EH (cell line): Measurements from ENCODE around the gene ALKAL2.
A peak's percentile ranks its signal among the peaks of the same experiment; 100 is the strongest.
"Not testable (repeated sequence)": the region's sequence is repeated elsewhere in the genome, so short reads cannot be mapped to it uniquely, and the experiment has no call there.

Source experiments
- DNase-seq: peaks from one replicate; pipeline ENCODE4 v3.0.0-alpha.2; 2015; ENCODE audit warnings: low read depth

ALKAL2 gene, protein sequence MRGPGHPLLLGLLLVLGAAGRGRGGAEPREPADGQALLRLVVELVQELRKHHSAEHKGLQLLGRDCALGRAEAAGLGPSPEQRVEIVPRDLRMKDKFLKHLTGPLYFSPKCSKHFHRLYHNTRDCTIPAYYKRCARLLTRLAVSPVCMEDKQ

DNA sequence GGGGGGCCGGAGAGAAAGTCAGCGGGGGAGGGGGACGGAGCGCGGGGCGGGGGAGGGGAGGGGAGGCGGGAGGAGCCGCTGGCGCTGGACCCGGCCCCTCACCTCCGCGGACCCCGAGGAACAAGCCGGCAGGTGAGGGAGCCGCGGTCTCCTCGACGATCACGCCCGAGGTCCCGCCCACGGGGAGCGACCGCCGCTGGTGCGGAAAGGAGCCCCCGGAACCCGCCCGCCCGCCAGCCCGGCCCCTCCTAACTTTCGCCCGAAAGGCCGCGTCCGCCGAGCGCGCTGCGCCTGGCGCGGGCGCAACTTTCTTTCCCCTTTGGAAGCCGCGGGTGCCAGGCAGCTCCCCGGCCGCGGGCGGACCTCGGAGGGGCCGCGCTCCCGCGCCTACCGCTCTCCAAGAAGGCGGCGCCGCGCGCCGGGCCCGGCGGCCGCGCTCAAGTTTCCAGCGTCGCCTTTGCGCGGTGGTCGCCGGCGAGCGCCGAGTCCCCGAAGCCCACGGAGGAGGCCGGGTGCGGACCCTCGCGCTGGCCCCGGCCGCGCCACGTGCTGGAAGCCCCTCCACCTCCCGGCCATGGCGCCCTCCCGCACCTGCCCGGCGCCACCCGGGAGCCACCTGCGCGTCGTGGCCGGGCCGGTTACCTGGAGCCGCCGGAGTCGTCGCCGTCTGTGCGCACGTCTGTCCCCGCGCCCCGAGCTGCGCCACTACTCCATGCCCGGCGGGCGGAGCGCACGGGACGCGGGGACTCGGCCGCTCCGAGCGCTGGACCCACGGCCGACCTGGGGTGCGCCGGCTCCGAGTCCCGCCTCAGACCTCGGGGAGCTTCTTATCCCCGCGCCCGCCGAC is at the start of gene ALKAL2:
ALKAL2 (minus strand) TSS at position 181 of the 847 bp plus-strand sequence. CDS start 256 bp downstream, outside the sequence.
- no peak for DNase-seq

DNA sequence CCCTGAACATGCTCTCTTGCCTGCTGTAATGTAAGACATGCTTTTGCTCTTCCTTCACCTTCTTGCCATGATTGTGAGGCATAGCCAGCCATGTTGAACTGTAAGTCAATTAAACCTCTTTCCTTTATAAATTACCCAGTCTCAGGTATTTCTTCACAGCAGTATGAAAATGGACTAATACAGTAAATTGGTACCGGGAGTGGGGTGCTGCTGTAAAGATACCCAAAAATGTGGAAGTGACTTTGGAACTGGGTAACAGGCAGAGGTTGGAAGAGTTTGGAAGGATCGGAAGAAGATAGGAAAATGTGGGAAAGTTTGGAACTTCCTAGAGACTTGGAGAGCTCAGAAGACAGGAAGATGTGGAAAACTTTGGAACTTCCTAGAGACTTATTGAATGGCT is 49.1 kb upstream of the ALKAL2 start:
- DNase-seq: not testable (repeated sequence)

DNA sequence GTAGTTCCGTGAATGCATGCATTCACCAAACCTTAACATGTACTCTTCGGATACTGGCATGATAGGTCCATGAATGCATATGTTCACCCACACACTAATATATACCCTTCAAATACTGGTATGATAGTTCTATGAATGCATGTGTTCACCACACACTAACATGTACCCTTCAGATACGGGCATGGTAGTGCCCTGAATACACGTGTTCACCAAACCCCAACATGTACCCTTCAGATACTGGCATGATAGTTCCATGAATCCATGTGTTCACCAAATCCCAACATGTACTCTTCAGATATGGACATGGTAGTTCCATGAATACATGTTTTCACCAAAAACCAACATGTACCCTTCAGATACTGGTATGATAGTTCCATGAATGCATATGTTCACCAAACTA is 48.5 kb upstream of the ALKAL2 start:
- DNase-seq: no peak

DNA sequence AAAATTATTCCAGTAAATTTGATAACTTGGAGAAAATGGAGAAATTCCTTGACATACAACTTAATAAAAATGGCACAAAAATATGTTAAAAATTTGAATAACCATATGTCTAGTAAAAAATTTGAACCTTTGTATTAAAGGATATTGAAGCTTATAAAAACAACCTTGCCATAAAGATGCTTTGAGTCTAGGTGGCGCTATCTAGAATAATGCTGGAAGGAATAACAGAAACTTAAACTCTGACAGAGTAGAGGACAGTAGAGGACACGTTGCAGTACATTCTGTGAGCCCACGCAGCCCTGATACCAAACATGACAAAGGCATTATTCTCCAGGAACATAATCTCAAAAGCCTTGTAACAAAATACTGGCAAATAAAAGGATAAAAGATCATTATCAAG is 44.7 kb upstream of the ALKAL2 start:
- no peak for DNase-seq

DNA sequence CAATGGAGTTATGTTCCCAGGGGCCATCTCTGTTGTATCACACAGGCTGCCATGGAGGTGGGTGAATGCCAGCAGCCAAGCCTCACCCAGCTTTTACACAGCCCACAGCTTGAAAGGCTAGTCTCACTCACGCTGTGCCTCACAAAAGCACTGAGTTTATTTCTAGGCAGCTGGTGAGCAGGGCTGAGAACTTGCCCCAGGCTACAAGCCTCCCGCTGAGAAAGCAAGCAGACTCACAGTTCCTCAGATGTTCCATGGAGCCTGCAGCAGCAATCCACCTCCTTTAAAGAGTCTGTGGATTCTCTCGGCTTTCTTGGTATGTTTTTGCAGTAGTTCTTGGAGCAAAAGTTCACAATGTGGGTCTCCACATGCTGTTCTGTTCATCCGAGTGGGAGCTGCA is 40.9 kb upstream of the ALKAL2 start:
- DNase-seq: peak; percentile 2

DNA sequence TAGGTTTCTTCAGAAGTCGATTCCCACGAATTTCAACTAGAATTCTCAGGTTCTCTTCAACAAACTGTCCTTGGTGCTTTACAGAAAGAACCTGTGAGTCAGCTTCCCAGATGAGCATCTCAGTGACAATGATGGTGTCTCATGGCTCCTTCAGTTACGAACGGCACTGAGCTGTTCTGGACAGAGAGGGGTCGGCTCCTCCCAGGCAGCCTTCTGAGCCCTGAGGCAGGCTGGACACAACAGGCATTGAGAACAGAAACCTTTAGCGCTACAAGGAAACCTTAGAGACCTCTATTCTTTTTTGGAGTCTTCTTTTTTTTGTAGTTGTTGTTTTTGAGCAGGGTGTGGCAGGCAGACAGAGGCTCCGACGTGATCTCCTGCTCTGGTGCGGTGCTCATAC is 35.1 kb upstream of the ALKAL2 start:
- DNase-seq: no peak

DNA sequence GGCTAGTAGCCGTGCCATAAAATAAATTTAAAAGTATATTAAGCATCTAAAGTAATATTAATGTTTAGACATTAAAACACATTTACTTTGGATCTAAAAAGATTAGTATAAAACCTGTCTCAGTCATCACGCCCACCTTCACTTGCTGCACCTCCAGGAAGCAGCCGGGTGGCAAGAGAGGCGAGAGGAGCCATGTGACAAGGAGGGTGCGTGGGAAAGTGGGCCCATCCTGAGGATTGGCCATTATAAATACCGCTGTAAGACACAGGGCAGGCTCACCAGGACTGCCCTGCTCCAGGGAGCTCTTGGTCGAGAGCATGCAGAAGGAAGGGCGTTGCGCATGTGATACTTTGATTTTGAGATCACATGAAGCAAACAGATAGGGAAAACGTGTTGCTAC is 34.4 kb upstream of the ALKAL2 start:
- no peak for DNase-seq

DNA sequence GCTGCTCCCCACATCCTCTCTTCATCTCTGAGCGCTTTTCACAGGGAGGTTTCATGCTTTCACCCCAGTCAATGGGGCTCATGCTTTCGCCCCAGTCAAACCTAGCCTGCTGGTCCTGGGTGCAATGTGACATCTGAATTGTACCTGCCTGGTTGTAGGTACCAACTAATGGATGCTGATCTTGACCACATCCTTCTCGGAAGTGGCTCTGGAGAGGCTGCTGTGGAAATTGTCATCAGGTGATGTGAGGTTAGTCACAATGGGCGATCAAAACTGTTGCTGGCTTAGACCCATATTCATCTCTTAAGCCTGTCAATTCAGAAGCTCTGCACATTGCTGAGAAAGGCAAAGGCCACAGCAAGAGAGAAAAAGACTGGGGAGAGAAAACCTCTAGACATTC is 32.7 kb upstream of the ALKAL2 start:
- no peak for DNase-seq

DNA sequence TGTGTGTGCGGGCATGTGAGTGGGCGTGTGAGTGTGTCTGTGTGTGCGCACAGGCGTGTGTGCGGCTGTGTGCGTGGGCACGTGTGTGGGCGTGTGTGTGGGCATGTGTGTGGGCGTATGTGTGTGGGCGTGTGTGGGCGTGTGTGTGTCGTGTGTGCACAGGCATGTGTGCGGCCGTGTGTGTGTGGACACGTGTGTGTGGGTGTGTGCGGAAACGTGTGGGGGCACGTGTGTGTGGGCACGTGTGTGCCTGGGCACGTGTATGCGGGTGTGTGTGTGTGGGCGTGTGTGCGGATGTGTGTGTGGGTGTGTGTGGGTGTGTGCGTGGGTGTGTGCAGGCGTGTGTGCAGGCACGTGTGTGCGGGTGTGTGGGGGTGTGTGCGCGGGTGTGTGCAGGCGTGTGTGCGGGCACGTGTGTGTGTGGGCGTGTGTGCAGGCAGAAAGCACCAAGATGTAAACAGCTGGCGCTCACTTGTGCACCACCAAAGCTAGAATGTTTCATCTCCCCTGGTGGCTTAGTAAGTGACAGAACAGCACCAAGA is 31.2 kb upstream of the ALKAL2 start:
- DNase-seq: no peak

DNA sequence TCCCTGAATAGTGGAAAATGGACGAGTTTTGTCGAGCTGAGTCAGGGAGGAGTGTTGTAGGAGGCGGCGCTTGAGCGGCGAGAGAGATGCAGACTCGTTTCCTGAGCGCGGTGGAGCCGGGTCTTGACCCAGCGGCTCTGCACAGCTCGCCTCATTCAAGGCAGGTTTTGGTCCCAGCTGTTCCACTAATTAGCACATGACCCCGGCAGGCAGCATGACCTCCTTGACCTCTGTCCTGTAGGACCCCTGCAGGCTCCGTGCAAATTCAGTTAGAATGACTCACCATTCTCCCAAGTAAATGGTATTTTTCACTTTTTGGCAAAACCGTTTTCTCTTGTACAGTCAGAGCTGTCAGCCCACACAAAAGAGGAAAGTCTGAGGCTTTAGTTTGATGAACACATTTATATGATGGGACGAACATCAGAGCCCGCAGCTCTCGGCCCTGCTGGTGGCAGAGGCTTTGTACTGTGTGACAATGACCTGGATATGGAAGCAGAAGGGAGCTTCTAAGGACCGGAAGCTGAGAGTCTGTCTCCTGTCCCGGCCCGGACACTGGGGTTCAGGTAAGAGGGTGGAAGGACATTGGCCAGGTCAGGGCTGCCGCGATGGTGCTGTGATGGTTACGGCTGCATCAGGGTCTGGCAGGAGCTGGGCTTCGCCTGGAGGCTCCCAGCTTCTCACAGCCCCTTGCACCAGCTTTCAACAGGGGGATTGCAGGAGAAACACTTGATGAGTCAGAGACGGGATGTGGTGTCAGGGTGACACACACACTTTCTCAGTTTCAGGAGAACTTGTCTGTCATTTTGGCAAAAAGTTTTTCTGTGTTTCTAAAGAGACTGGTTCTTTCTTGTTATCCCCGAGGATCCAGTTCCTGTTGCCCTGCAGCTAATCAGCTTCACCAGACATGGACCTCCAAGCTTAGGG is 29.9 kb upstream of the ALKAL2 start:
- DNase-seq: peak; percentile 5

DNA sequence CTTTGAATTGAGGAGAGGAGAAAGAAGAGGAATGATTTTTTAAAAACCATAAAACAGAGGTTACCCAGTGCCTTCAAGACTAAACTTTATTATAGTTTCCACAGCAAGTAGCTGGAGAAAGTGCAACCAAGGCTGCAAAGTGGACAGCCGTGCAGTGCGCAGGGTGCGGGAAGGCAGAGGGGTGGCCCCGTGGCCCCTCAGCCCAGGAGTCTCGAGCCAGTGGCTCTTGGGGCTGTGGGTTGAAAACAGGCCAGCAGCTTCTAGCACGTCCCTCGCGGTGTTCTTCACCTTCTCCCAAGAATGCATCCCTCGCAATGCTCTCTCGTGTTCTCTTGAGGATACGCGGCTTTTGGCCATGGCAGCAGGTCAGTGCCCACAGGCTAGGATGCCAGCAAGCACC is 28.5 kb upstream of the ALKAL2 start:
- DNase-seq: no peak

DNA sequence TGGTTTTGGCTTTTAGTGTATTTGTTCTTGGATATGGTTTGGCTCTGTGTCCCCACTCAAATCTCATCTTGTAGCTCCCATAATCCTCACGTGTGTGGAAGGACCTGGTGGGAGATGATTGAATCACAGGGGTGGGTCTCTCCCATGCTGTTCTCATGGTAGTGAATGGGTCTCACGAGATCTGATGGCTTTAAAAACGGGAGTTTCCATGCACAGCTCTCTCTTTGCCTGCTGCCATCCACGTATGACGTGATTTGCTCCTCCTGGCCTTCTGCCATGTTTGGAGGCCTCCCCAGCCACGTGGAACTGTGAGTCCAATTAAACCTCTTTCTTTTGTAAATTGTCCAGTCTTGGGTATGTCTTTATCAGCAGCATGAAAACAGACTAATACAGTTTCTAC is 28.0 kb upstream of the ALKAL2 start:
- not testable (repeated sequence) for DNase-seq

DNA sequence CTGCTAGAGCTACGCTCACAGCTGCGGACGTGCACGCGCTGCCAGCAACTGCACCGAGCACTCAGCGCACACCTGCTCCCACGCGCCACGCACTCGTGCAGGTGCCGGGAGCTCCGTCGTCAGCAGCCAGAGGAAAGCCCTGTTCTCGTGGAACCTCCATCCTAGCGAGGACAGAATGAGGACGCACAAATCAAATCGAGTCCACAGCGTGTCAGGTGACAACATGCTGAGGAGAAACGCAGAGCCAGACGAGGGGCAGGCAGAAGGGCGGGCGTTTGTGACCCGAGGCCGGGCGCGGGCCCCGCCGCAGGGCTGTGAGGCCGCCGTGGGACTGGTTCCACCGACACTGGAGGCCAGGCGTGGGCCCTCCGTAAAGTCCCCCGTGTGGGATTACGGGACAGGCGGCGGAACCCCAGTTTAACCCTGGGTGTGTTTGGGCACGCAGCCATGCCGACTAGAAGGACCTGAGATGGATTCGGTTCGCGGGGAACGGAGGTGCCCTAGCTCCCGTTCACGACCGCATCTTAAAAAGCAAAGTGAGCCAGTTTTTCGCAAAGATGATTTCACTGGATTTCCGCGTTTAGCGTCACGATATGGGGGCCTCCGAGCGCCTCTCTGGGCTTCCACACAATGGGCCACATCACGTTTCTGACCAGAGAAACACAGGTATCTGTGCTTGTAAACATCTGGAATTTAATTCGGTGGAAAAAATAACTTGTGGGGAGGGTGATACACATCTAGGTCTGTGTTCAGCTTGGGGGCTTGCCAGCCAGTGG is 26.9 kb upstream of the ALKAL2 start:
- DNase-seq: no peak

DNA sequence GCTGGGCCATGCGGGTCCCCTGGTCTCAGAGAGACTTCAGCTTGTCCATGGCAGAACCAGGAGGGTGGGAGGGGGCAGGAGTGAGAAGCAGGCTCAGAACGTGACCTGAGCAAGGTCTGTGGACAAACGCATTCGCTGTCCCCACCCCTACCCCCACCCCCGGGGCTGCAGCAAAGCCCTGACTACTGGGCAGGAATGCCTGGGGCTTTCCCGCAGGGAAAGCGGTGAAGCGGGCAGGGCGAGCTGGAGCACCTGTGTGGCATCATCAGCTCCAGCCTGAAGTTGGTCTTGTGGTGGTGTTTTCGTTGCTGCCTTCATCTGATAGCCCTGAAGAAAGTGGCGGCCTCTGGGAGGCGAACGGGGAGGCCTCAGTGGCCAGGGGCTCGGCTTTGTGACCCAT is 26.1 kb upstream of the ALKAL2 start:
- DNase-seq: no peak

DNA sequence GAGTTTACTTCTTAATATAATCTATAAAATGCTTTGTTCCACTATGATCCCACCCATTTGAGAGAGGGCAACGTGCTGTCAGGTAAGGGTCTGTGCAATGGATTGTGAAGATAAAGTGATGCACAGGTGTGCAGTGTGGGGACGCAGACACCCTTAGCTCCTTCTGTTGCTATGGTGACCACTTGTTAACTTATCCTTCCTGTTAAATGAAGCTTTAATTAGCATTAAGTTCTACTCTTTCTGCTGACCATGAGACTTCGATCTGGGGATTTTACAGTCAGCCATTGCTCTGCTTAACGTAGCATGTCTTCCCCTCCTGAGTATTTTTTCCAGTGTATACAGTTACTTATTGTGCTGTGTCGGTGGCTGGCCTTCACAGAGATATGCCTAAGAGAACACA is 23.1 kb upstream of the ALKAL2 start:
- no peak for DNase-seq

DNA sequence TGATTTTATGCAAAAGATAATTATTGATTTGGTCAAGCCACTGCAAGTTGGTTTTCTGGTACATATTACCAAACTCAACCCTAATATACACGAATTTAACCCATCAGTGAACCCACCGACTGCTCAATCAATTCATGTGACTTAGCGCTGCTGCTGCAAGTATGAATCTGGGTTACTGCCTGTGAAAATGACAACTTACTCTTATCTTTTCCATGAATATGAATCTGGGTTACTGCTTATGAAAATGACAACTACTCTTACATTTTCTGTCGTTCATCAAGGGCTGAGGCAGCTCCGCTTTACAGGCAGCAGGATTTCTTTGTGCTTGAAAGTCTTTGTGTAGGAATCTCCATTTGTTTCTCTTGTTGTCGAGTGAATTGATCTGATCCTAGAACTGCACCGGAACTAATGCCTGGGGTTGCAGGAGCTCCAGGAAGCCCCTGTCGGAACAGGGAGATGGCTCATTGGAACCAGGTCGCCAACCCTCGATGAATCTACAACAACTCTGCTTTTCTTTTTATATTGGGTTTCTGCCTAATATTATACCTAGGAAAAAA is 22.1 kb upstream of the ALKAL2 start:
- DNase-seq: no peak

DNA sequence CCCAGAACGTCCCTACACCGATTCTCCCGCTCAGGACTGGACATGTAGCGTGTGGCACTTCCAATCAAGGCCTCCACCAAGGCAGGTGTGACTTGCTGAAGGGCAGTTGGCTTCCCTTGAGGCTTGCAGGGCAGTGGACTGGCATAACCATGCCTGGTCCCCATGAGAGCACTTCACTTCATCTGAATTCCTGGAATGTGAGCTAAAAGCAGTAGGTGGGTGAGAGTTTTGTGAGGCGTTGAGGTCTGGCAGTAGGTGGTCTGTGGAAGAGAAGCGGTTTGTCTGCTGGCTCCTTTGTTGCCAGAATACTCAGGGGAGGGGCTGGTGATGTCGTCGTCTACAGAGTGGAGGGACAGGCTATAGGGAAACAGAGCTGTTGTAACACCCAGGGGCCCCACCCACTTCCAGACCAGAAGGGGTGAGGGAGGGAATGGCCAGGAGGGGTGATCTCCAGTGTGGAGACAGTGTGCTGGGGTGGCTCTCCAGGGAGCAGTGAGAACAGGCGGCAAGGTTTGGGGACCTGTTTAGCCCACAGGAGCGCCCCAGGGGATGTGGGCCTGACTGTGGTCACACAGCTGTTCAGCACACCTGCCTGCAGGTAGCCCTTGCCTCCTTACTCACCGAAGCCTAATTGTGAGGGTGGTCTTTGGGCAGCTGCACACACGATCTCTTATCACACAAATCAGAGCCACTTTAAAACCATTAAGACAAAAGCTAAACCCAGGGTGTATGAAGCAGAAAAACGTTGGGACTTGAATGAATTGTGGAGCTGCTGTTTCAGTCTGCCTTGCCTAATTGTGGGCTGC is 21.5 kb upstream of the ALKAL2 start:
- no peak for DNase-seq

DNA sequence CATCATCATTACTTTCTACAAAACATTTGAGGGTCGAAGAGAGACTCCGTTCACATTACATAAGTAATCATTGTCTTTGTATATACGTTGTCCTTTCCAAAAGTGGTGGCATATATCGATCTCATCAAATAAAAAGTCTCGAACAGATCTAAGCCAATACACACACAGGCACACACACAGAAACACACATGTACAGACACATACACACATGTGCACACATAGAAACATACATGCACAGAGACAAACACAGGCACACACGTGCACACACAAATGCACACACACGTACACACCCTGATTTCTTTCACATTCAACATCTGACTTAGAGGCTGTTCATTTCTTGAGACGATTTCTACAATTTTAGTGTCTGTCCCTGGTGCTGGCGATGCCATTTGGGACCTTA is 17.5 kb upstream of the ALKAL2 start:
- no peak for DNase-seq

DNA sequence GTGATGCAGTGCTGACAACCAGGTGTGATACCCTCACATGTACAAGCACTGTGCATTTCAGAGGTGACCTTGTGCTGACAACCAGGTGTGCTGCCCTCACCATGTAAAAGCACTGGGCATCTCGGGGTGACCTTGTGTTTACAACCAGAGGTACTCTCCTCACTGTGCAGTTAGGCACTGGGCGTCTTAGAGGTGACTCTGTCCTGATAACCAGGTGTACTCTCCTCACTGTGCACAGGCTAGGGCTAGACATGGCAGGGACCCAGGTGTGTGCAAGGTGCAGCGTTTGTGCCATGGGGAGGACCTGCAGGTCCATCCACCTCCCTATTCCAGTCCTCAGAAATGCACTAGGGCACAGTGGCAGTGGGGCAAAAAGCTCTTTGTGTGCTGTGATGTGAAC is 8.5 kb upstream of the ALKAL2 start:
- DNase-seq: no peak

DNA sequence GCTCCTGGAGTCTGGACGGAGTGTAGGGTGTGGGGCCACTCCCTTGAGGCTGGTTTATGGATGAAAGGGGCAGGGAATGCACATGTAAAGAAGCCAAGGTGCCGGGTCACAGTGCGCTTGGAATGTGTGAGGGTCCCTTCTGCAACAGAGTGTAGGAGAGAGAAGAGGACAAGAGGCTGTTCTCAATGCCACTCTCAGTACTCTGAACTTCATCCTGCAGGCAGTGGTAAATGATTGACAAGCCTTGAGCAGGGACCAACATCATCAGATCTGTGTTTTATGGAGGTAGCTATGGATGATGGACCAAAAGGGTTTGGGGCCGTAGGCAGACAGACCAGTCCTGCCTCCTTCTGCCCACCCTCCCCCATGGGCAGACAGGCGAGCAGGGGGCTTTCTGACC is 7.2 kb upstream of the ALKAL2 start:
- no peak for DNase-seq
